SU-DHL-6 (cell line): ENCODE results near the gene RBP5.

ENCODE experiments used
- H2AFZ ChIP-seq: fragments of 200-600 bp; sonication (generic); 2 replicates; pipeline ENCODE4 v1.6.1; 2014; ENCODE audit warnings: low read depth, mild to moderate bottlenecking, moderate library complexity, mixed read lengths, antibody characterized with exemption, low read length; ENCODE audit not compliant: severe bottlenecking
- H3F3A ChIP-seq: fragments of 200-600 bp; shearing (Covaris generic); 2 replicates; pipeline ENCODE4 v1.6.0; 2016; ENCODE audit warnings: antibody characterized with exemption, mild to moderate bottlenecking; ENCODE audit not compliant: insufficient read depth
- H3K27ac ChIP-seq: fragments of 200-600 bp; sonication (generic); 2 replicates; pipeline ENCODE4 v1.5.1; 2016; ENCODE audit warnings: low read depth, mild to moderate bottlenecking, low read length, moderate library complexity, mixed read lengths
- H3K27me3 ChIP-seq: fragments of 200-600 bp; sonication (generic), shearing (Covaris generic); 2 replicates; pipeline ENCODE4 v1.6.0; 2014; ENCODE audit warnings: mild to moderate bottlenecking, low read length
- H3K36me3 ChIP-seq: fragments of 200-600 bp; sonication (generic); 2 replicates; pipeline ENCODE4 v1.6.1; 2014; ENCODE audit warnings: mild to moderate bottlenecking, low read length, mixed read lengths
- H3K4me2 ChIP-seq: fragments of 300-600, 200-600 bp; shearing (Covaris generic), sonication (generic); 2 replicates; pipeline ENCODE4 v1.6.0; 2014; ENCODE audit warnings: low read length, low read depth, mild to moderate bottlenecking; ENCODE audit not compliant: poor library complexity, severe bottlenecking
- H3K4me3 ChIP-seq: fragments of 200-600 bp; sonication (generic); 2 replicates; pipeline ENCODE4 v1.5.1; 2014; ENCODE audit warnings: antibody characterized with exemption, low read length, mild to moderate bottlenecking, mixed read lengths; ENCODE audit not compliant: insufficient read depth, poor library complexity, severe bottlenecking
- H3K79me2 ChIP-seq: fragments of 200-600 bp; sonication (generic); 2 replicates; pipeline ENCODE4 v1.6.1; 2014; ENCODE audit warnings: mild to moderate bottlenecking, low read length, moderate library complexity; ENCODE audit not compliant: insufficient read depth
- H3K9ac ChIP-seq: fragments of 200-600 bp; sonication (generic); 2 replicates; pipeline ENCODE4 v1.7.0; 2014; ENCODE audit warnings: mild to moderate bottlenecking, low read length
- H3K9me2 ChIP-seq: fragments of 200-600 bp; sonication (generic); replicated peaks from 2 replicates; pipeline ENCODE4 v1.6.1; 2014; ENCODE audit warnings: low read length; ENCODE audit not compliant: insufficient read depth
- H3K9me3 ChIP-seq: fragments of 200-600 bp; sonication (generic); 2 replicates; pipeline ENCODE4 v1.6.1; 2014; ENCODE audit warnings: low read length, mixed read lengths; ENCODE audit not compliant: insufficient read depth
- H4K20me1 ChIP-seq: fragments of 200-600 bp; sonication (generic); 2 replicates; pipeline ENCODE4 v1.6.1; 2014; ENCODE audit warnings: low read depth, mild to moderate bottlenecking, antibody characterized with exemption, low read length, moderate library complexity, mixed read lengths
- CTCF ChIP-seq: fragments of 200-600 bp; sonication (generic); IDR thresholded peaks from one replicate; pipeline ENCODE4 v1.5.1; 2017; ENCODE audit warnings: antibody characterized with exemption, mild to moderate bottlenecking, low read length, moderate library complexity; ENCODE audit not compliant: insufficient read depth, poor library complexity, severe bottlenecking
- EZH2phosphoT487 ChIP-seq: fragments of 200-600 bp; sonication (generic), shearing (Covaris generic); conservative IDR thresholded peaks from 2 replicates; pipeline ENCODE4 v1.6.1; 2018; ENCODE audit warnings: mild to moderate bottlenecking, antibody characterized with exemption, low read length, moderate library complexity, mixed read lengths

RBP5 gene

DNA sequence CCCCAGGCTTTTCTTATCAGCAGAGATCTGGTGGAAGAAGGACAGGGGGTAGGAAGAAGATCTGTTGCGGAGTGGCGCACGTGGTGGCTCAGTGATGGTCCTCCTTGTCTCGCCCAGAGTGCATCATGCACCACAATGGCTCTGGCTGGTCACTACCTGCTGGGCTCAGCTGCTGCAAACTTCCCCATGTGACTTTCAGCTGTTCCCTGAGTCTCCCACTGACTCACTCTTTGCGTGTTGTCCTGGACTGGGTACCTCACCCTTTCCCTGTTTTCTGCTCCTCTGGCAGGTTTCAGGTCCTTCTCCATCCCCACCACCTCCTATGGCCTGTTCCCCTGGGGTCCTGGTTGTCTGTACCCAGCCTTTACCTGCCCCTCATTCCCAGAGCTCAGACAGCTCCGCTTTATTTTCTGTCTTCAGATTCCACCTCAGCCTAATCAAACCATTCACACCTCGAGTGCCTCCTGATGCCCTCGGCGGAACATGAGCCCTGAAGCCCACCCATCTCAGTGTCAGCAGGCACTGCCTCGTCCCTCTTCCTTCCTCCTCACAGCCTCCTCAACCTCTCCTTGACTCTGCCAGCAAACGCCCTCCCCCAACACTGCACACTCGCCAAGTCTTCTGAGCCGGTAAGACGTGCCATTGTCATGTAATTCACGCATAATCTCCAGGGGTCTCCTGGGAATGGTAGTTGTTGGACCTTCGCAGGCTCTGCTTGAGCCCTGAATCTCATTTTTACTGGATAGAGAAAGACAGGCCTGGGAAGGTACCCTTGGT lies 38.3 kb downstream of the RBP5 start:
- no peaks in the 10 kb centered on the region for H3F3A ChIP-seq
- H3K9ac ChIP-seq = no peak overlapping the region
- H3K9me2 ChIP-seq = no peaks in the 10 kb centered on the region
- 0 out of 2 replicates have a peak, but pooled peaks cover under 1% of the 10 kb centered on the region for H3K9me3 ChIP-seq
- TF ChIP-seq CTCF (no peak), EZH2phosphoT487 (no peak)
- no peaks in the 10 kb centered on the region for H3K79me2 ChIP-seq
- no peaks in the 10 kb centered on the region for H4K20me1 ChIP-seq
- no peaks in the 10 kb centered on the region for H3K27me3 ChIP-seq
- no peaks in the 10 kb centered on the region for H3K36me3 ChIP-seq
- no peak overlapping the region for H3K27ac ChIP-seq
- H3K4me3 ChIP-seq = no peak overlapping the region
- H3K4me2 ChIP-seq = no peak overlapping the region
- H2AFZ ChIP-seq = no peak overlapping the region

GRCh38 chr12:7089196-7089871 lies 39.4 kb downstream of the RBP5 start:
- Histone ChIP-seq H3K9me2 (no peaks in the 10 kb centered on the region), H3K36me3 (no peaks in the 10 kb centered on the region), H3K4me3 (no peak overlapping the region), H3K27me3 (no peaks in the 10 kb centered on the region), H3K9me3 (peaks cover 5% of the 10 kb centered on the region; the same call in 1 of the 2 replicates), H3K79me2 (no peaks in the 10 kb centered on the region), H3K9ac (no peak overlapping the region), H3K4me2 (no peak overlapping the region), H3F3A (no peaks in the 10 kb centered on the region), H4K20me1 (no peaks in the 10 kb centered on the region), H3K27ac (no peak overlapping the region), H2AFZ (no peak overlapping the region)
- TF ChIP-seq CTCF = no peak
- TF ChIP-seq EZH2phosphoT487 = no peak

GRCh38 chr12:7083125-7083524 lies 45.6 kb downstream of the RBP5 start:
- Histone ChIP-seq H2AFZ (no peak overlapping the region), H3K36me3 (no peaks in the 10 kb centered on the region), H3K27me3 (no peaks in the 10 kb centered on the region), H3K79me2 (no peaks in the 10 kb centered on the region), H3K4me2 (no peak overlapping the region), H3K9me3 (peaks cover 8% of the 10 kb centered on the region; the same call in 1 of the 2 replicates), H3K27ac (no peak overlapping the region), H3K4me3 (no peak overlapping the region), H3K9ac (no peak overlapping the region), H3F3A (no peaks in the 10 kb centered on the region), H4K20me1 (no peaks in the 10 kb centered on the region), H3K9me2 (no peaks in the 10 kb centered on the region)
- TF ChIP-seq EZH2phosphoT487 = no peak
- TF ChIP-seq CTCF = no peak
